HG02870 (cell line): ENCODE results near the gene SUFU.
A peak's percentile ranks its signal among the peaks of the same experiment; 100 is the strongest.
"Not testable (repeated sequence)": the region's sequence is repeated elsewhere in the genome, so short reads cannot be mapped to it uniquely, and the experiment has no call there.

Source experiments
- ATAC-seq: cut with Tn5 transposase; IDR thresholded peaks from one replicate; pipeline ENCODE4 v1.9.1; 2021; ENCODE audit warnings: mild to moderate bottlenecking, moderate library complexity; ENCODE audit not compliant: unreplicated experiment

SUFU gene

DNA sequence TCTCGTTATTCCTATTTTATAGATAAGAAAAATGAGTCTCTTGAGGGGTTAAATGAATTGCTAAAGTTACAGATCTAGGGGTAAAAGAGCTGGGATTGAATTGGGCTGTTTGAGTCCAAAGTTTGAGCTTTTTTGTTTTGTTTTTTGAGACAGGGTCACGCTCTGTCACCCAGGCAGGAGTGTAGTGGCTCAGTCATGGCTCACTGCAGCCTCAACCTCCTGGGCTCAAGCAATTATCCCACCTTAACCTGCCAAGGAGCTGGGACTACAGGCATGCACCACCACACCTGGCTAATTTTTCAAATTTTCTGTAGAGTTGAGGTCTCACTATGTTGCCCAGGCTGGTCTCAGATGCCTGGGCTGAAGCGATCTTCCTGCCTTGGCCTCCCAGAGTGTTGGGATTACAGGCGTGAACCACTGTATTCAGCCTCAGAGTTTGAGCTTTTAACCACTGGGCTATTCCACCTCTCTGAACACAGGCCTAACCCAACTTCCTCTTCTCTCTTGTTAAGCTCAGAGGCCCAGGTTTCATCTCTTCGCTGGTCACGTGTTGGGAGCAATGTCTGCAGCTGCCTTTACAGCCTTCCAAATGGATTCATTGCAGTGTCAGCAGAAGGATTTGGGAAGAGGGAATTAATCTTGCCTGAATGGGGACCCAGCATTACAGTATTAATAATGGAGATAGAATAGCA, 8.0 kb downstream of the SUFU start:
- no peak for ATAC-seq

- ATAC-seq = no peak
These were observed 10.9 kb downstream of the SUFU start for GRCh38 chr10:102514487-102515311.

GRCh38 chr10:102515724-102516123, 12.0 kb downstream of the SUFU start:
- no peak for ATAC-seq

- no peak for ATAC-seq
These were observed 13.8 kb downstream of the SUFU start for GRCh38 chr10:102517553-102517952.

DNA sequence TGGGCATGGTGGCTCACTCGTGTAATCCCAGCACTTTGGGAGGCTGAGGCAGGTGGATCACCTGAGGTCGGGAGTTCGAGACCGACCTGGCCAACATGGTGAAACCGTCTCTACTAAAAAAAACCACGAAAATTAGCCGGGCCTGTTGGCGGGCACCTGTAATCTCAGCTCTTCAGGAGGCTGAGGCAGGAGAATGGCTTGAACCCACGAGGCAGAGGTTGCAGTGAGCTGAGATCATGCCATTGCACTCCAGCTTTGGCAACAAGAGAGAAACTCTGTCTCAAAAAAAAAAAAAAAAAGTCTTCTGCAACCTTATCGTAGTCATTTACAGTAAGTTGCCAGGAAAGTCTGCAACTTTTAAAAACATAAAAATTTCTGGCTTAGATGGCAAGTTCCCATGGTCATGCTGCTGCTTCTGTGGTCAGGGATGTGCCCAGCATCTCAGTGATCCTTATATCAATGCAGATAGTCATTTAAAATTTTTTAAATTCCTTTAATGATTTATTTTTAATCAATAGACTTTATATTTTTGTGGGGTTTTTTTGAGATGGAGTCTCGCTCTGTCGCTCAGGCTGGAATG, 15.6 kb downstream of the SUFU start:
- ATAC-seq = no peak

- no peak for ATAC-seq
These were observed 19.1 kb downstream of the SUFU start for GRCh38 chr10:102522874-102523249.

DNA sequence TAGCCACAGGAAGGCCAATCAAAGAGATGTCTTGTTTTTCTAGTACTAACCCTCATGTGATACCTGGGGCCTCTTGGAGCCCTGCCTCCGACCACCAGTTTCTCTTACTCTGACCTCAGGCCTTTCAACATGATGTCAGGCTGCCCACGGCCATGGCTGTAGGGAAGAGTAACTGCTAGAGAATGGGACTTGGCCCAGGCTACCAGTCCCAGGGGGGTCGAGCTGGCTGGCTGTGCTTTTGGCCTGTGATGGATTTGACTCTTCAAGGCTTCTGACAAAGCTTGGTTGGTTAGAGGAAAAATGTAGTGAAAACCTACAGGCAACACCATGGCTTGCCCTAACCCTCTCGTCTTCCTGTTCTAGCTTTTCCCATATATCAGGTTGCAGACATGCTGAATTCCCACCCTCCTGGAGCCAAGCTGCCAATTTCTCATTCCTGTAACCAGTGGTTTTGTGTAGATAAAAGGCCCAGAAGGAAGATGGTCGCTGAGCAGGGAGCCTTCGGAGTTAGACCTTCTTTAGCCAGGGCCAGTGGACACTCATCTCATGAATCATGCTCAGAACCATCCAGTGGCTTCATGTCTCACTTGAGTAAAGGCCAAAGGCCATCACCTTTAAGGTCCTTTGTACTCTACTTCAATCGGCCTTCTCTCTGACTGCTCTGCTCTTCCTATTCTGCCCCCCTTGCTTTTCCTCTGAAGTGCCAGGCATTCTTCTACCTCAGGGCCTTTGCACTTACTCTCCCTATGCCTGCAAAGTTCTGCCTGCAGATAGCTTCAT, 19.7 kb downstream of the SUFU start:
- no peak for ATAC-seq

- no peak for ATAC-seq
These were observed 21.0 kb downstream of the SUFU start for GRCh38 chr10:102524746-102525145.

DNA sequence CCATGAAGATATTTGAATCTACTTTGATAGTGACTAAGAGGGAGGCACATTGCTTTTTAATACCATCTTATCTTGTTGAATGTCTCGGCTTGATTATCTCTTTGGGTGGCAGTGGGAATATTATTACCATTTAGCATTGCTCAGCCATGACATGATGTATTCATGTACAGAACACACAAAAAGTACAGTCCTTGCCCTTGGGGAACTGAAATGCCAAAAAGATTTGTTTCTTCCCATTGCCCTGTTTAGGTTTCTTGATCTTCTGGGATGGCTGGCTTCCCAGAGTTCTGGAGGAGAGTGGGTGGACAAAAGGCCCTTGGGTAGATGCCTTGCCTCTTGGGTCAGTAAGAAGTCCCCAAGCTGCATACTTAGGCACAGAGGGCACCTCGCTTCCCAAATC, 23.8 kb downstream of the SUFU start:
- no peak for ATAC-seq

DNA sequence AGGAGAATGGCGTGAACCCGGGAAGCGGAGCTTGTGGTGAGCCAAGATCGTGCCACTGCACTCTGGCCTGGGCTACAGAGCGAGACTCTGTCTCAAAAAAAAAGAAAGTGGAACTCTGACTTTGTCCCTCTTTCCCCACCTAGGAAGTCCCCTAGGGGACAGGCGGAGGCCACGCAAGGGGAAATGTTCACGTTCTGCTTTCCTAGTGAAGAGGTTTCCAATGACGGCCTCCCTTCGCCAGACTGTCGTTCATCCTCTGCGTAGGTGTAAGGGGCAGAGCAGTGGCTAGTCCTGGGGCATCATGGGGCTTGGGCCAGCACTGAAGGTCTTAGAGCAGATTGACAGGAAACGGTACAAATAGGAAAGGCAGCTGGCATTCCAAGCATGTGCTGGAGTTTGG, 30.6 kb downstream of the SUFU start:
- ATAC-seq = no peak

DNA sequence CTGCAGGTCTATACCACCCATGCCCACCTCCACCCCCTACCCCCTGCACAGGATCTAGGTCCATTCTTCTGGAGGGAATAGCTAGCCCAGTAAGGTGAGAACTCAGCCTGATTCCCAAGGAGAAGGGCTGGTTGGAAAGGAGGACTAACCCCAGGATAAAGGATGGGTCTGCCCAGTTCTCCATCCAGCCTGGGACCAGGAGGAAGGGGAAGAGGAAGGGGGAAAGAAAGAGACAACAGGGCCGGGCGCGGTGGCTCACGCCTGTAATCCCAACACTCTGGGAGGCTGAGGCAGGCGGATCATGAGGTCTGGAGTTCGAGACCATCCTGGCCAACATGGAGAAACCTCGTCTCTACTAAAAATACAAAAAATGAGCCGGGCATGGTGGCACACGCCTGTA, 31.2 kb downstream of the SUFU start:
- ATAC-seq = not testable (repeated sequence)

DNA sequence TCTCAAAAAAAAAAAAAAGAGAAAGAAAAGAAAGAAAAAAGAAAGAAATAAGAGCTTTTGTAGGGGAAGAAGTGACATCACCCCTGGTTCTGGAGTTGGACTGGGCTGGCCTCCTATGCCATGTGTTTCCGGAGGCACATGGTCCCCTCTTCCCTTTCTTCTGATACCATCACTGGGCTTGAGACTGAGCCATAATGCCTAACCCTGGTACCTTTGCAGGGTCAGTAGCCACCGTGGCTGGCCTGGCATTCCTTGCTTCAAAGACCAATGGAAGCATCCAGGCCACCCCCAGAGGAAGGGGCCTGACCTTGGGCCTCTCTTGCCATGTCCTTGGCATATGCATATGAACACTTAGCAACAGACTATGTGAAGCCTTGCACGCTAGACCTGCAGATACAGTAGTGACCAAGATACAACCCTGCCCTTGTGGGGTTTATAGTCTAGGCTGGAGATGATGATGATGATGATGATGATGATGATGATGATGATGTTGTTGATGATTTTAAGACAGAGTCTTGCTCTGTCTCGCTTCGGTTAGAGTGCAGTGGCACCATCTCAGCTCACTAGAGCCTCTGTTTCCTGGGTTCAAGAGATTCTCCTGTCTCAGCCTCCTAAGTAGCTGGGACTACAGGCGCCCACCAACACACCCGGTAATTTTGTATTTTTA, 31.8 kb downstream of the SUFU start:
- no peak for ATAC-seq

DNA sequence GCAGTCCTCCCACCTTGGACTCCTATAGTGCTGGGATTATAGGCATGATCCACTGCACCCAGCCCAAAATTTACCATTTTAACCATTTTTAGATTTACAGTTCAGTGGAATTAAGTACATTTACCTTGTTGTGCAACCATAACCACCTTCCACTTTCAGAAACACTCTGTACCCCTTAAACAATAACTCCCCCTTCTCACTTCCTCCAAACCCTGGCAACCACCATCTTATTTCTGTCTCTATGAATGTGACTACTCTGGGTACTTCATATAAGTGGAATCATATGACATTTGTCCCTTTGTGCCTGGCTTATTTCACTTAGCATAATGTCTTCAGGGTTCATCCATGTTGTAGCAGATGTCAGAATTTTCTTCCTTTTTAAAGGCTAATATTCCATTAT, 33.6 kb downstream of the SUFU start:
- no peak for ATAC-seq

GRCh38 chr10:102537948-102538347, 34.2 kb downstream of the SUFU start:
- ATAC-seq = no peak

GRCh38 chr10:102538811-102539210, 35.0 kb downstream of the SUFU start:
- no peak for ATAC-seq

DNA sequence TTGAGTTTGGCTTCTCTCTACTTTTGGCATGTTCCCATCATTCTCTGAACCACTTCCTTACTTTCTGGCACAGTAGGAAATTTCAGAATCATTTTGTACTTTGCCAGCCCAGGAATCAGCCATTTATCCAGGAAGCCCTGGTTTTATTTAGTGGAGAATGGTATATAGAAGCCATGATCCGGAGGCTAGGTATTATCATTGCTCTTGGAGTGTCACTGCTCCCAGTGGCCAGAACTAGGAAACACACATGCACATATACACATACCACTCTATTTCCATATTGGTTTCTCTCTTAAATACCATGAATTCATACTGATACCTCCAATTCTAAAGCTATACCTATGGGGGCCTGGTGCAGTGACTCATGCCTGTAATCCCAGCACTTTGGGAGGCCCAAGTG, 36.3 kb downstream of the SUFU start:
- ATAC-seq = peak; percentile 54

DNA sequence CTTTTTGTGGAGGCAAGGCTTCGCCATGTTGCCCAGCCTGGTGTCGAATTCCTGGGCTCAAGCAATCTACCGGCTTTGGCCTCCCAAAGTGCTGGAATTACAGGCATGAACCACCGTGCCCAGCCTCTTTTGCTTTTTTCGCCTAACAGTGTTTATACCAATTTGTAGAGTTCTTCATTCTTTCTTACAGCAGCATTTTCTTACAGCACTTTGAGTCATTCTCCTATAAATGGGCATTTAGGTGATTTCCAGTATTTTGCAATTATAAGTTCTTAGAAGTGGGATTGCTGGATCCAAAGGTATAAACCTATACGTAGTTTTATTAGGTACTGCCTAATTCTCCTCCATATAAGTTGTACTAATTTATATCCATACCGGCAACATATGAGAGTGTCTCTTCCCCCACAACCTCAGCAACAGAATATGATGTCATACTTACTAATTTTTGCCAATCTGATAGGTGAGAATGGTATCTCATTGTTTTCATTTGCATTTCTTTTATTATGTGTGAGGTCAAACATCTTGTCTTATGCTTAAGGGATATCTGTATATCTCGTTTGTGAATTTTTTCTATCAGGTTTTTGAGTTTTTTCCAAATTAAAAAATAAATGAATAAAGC, 39.1 kb downstream of the SUFU start:
- ATAC-seq = no peak

DNA sequence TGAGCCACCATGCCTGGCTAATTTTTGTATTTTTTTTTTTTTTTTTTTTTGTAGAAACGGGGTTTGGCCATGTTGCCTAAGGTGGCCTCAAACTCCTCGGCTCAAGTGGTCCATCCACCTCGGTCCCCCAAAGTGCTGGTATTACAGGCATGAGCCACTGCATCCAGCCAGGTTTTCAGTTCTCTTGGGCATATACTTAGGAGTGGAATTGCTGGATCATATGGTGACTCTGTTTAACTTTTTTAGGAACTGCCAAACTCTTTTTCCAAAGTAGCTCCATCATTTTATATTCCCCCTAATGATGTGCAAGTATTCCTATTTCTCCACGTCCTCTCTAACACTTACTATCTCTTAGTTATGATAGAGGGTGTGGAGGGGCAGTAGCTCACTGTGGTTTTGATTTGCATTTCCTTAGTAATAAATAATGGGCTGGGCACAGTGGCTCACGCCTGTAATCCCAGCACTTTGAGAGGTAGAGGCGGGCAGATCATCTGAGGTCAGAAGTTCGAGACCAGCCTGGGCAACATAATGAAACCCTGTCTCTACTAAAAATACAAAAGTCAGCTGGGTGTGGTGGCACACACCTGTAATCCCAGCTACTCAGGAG, 41.6 kb downstream of the SUFU start:
- ATAC-seq = no peak

GRCh38 chr10:102545997-102546396, 42.2 kb downstream of the SUFU start:
- ATAC-seq = no peak
